H1 (cell line): ENCODE results near the gene HTRA2. TPM values are rescaled to one million over a fixed set of nuclear protein-coding genes. Genes with fewer than 3 reads are reported as not detected.

Experiments
- CREB1 ChIP-seq: IDR thresholded peaks from 2 replicates; pipeline ENCODE4 v1.6.1; 2012; ENCODE audit warnings: inconsistent platforms
- JUN ChIP-seq: IDR thresholded peaks from 2 replicates; pipeline ENCODE4 v1.6.1; 2011; ENCODE audit warnings: low read depth, mild to moderate bottlenecking, improper control_type of control experiment, low read length
- SUZ12 ChIP-seq: fragments of 200-600 bp; sonication (generic); IDR thresholded peaks from 2 replicates; pipeline ENCODE4 v1.6.1; 2012; ENCODE audit warnings: mild to moderate bottlenecking, inconsistent platforms, low read length, moderate library complexity, mixed read lengths
- polyA plus RNA-seq, 7 experiments: library from polyadenylated mRNA; depleted of rRNA in 3 of 7; stranded (reverse) in 5 of 7; unstranded in 2 of 7; fragments of >200 nt in 5 of 7; fragments of 200-250 nt in 2 of 7; gene quantifications; 1 replicate in 5 of 7; 2 replicates in 1 of 7; 4 replicates in 1 of 7; pipeline versions ENCODE4 v1.2.1 to v1.2.3, GENCODE V29; 2011 to 2013; ENCODE audit warnings: missing spikeins in 2 of 7, mixed read lengths in 2 of 7
- total RNA-seq: library from RNA; stranded (reverse); fragmentation: NEBNext Ultra II Directional; extraction: Animal tissue kit (Norgen Biotek cat#: 25700); gene quantifications from 2 replicates; pipeline ENCODE4 v1.2.1, GENCODE V29; 2021

Gene HTRA2
- total and polyA plus RNA-seq, 2 of the 8 experiments (the other 6 are each of a cell fraction or from before 2014, with no cell fraction given), result 21.6 to 37.6 TPM

GRCh38 chr2:74546004-74546403 is 16.3 kb downstream of the HTRA2 start (continued):
- TF ChIP-seq CREB1, result no peak
- TF ChIP-seq JUN, result no peak
- no peak for TF ChIP-seq SUZ12
